GM19240 (cell line): ENCODE results near the gene RPL26.
"Not testable (repeated sequence)": the region's sequence is repeated elsewhere in the genome, so short reads cannot be mapped to it uniquely, and the experiment has no call there.

ENCODE experiments used
- DNase-seq: peaks from one replicate; pipeline ENCODE4 v3.0.0; 2011; ENCODE audit warnings: low spot score; ENCODE audit not compliant: insufficient read length

Gene RPL26

GRCh38 chr17:8366231-8366630 lies 16.8 kb downstream of the RPL26 start:
- DNase-seq, result no peak

- DNase-seq, result no peak
These were observed 17.9 kb downstream of the RPL26 start for GRCh38 chr17:8365143-8365542.

GRCh38 chr17:8362651-8363332 lies 20.2 kb downstream of the RPL26 start:
- no peak for DNase-seq

GRCh38 chr17:8360751-8361150 lies 22.2 kb downstream of the RPL26 start:
- DNase-seq, result no peak

GRCh38 chr17:8360260-8360659 lies 22.7 kb downstream of the RPL26 start:
- no peak for DNase-seq

GRCh38 chr17:8359769-8360168 lies 23.2 kb downstream of the RPL26 start:
- DNase-seq, result no peak

GRCh38 chr17:8357910-8358309 lies 25.1 kb downstream of the RPL26 start:
- DNase-seq, result no peak

GRCh38 chr17:8354236-8354635 lies 28.8 kb downstream of the RPL26 start:
- no peak for DNase-seq

GRCh38 chr17:8353736-8354135 lies 29.3 kb downstream of the RPL26 start:
- no peak for DNase-seq

- no peak for DNase-seq
These were observed 32.7 kb downstream of the RPL26 start for GRCh38 chr17:8350339-8350738.

GRCh38 chr17:8347001-8347400 lies 36.0 kb downstream of the RPL26 start:
- not testable (repeated sequence) for DNase-seq

GRCh38 chr17:8345951-8346665 lies 36.9 kb downstream of the RPL26 start:
- DNase-seq, result no peak

GRCh38 chr17:8345052-8345690 lies 37.8 kb downstream of the RPL26 start:
- DNase-seq, result no peak

- no peak for DNase-seq
These were observed 41.5 kb downstream of the RPL26 start for GRCh38 chr17:8341456-8341855.

- no peak for DNase-seq
These were observed 43.5 kb downstream of the RPL26 start, which contains the start of gene ODF4 for GRCh38 chr17:8339540-8339939. Gene ODF4 (plus strand): TSS chr17:8339840. CDS start chr17:8340052, 212 bp downstream.

GRCh38 chr17:8338753-8339140 lies 44.2 kb downstream of the RPL26 start:
- DNase-seq, result no peak

- no peak for DNase-seq
These were observed 44.9 kb downstream of the RPL26 start for GRCh38 chr17:8337802-8338752.

GRCh38 chr17:8333281-8333680 lies 49.7 kb downstream of the RPL26 start:
- DNase-seq, result no peak

- no peak for DNase-seq
These were observed 50.3 kb downstream of the RPL26 start for GRCh38 chr17:8332688-8333087.

- no peak for DNase-seq
These were observed 50.9 kb downstream of the RPL26 start for GRCh38 chr17:8332128-8332527.
